RWPE2 (cell line): ENCODE measurements around the gene RBKS.
A peak's percentile ranks its signal among the peaks of the same experiment; 100 is the strongest.
"Not testable (repeated sequence)": the region's sequence is repeated elsewhere in the genome, so short reads cannot be mapped to it uniquely, and the experiment has no call there.

ENCODE experiments used
- ATAC-seq: fragments of 200-7000 bp; cut with Tn5 transposase; 3 replicates; pipeline ENCODE4 v1.9.1; 2021; ENCODE audit warnings: low read depth
- DNase-seq: peaks from one replicate; pipeline ENCODE4 v3.0.0-alpha.2; 2020; ENCODE audit warnings: low spot score
- H3K27ac ChIP-seq: fragments of 450-650 bp; 2 replicates; pipeline ENCODE4 v1.5.1; 2017; ENCODE audit warnings: mild to moderate bottlenecking; ENCODE audit not compliant: poor library complexity, severe bottlenecking
- H3K27me3 ChIP-seq: fragments of 250-450 bp; sonication (Bioruptor Pico); 2 replicates; pipeline ENCODE4 v1.5.1; 2021; ENCODE audit warnings: mild to moderate bottlenecking, moderate library complexity; ENCODE audit not compliant: insufficient read depth, poor library complexity, severe bottlenecking
- H3K36me3 ChIP-seq: fragments of 250-450 bp; sonication (Bioruptor Pico); 2 replicates; pipeline ENCODE4 v1.5.1; 2020; ENCODE audit warnings: low read depth, mild to moderate bottlenecking, moderate library complexity
- H3K4me1 ChIP-seq: fragments of 250-450 bp; sonication (Bioruptor Pico); 2 replicates; pipeline ENCODE4 v1.5.1; 2021; ENCODE audit warnings: mild to moderate bottlenecking, moderate library complexity; ENCODE audit not compliant: insufficient read depth, poor library complexity, severe bottlenecking
- H3K4me3 ChIP-seq: fragments of 250-450 bp; sonication (Bioruptor Pico); 2 replicates; pipeline ENCODE4 v1.5.1; 2021; ENCODE audit warnings: mild to moderate bottlenecking, moderate library complexity; ENCODE audit not compliant: severe bottlenecking
- H3K9me3 ChIP-seq: fragments of 250-450 bp; sonication (Bioruptor Pico); 2 replicates; pipeline ENCODE4 v1.5.1; 2021; ENCODE audit warnings: mild to moderate bottlenecking, moderate library complexity; ENCODE audit not compliant: severe bottlenecking
- TF ChIP-seq, protein P1 (sequence below): fragments of 450-650 bp; IDR thresholded peaks from one replicate; pipeline ENCODE4 v1.5.1; 2017; ENCODE audit warnings: mild to moderate bottlenecking, moderate library complexity; ENCODE audit not compliant: poor library complexity, severe bottlenecking

Gene RBKS

DNA sequence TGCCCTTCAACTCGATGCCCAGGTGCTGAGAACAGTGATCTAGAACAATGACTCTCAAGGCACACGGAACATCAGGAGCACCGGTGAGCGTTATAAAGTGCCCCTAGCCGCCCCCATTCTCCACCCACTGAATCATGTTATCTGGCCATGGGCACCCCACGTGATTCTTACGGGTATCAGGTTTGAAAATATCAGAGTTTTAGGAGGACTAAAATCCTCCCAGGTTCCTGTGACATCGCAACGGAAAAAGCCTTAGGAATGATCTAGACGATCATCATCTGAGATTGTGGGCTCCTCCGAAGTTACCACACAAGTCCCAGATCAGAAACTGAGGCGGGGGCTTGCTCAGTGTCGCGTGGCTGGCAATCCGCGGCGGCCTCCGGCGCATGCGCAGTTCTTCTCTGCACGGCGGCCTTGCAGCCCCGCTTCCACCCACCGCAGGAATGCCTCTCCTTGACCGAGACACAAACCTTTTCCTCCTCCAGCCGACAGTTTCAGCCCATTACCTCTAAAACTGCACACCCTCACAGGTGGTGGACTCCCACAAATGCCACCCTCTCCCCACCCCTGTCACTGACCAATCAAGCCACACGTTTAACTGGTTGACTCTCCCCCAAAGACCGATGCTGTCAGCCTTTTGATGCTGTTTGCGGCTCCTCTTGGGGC, 124.4 kb downstream of the RBKS start:
- ATAC-seq (no peak), DNase-seq (no peak)
- Histone ChIP-seq H3K27ac (no peak overlapping the region), H3K4me1 (peaks cover 16% of the 10 kb centered on the region), H3K36me3 (no peaks in the 10 kb centered on the region), H3K4me3 (no peak overlapping the region), H3K9me3 (no peaks in the 10 kb centered on the region), H3K27me3 (no peaks in the 10 kb centered on the region)
- TF ChIP-seq, protein P1, sequence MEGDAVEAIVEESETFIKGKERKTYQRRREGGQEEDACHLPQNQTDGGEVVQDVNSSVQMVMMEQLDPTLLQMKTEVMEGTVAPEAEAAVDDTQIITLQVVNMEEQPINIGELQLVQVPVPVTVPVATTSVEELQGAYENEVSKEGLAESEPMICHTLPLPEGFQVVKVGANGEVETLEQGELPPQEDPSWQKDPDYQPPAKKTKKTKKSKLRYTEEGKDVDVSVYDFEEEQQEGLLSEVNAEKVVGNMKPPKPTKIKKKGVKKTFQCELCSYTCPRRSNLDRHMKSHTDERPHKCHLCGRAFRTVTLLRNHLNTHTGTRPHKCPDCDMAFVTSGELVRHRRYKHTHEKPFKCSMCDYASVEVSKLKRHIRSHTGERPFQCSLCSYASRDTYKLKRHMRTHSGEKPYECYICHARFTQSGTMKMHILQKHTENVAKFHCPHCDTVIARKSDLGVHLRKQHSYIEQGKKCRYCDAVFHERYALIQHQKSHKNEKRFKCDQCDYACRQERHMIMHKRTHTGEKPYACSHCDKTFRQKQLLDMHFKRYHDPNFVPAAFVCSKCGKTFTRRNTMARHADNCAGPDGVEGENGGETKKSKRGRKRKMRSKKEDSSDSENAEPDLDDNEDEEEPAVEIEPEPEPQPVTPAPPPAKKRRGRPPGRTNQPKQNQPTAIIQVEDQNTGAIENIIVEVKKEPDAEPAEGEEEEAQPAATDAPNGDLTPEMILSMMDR: no peak

DNA sequence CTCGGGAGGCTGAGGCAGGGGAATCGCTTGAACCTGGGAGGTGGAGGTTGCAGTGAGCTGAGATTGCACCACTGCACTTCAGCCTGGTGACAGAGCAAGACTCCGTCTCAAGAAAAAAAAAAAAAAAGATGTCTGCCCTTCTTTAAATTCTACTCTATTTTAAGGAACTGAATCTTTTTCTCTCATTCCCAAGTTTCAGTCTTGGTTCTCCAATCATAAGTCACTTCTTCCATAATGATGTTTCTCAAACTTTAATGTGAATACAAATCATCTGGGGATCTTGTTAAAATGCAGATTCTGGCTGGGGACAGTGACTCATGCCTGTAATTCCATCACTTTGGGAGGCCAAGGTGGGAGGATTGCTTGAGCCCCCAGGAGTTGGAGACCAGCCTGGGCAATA, 125.7 kb downstream of the RBKS start:
- H3K27me3 ChIP-seq, ATAC-seq, DNase-seq, H3K4me3 ChIP-seq, H3K36me3 ChIP-seq, H3K27ac ChIP-seq, H3K9me3 ChIP-seq: not testable (repeated sequence)
- peaks cover 19% of the 10 kb centered on the region for H3K4me1 ChIP-seq

DNA sequence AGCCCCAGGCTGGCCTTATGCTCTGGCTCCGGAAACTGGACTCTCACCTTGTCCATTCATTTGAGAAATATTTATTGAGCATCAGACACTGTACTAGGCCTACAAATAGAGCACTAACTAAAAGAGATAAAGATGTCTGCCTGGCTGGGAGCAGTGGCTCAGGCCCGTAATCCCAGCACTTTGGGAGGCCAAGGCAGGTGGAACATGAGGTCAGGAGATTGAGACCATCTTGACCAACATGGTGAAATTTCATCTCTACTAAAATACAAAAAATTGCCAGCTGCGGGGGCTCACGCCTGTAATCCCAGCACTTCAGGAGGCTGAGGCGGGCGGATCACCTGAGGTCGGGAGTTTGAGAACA, 126.3 kb downstream of the RBKS start:
- H3K27me3 ChIP-seq: no peaks in the 10 kb centered on the region
- no peak overlapping the region for H3K27ac ChIP-seq
- H3K36me3 ChIP-seq: no peaks in the 10 kb centered on the region
- H3K4me3 ChIP-seq: no peak overlapping the region
- no peak for ATAC-seq
- peaks cover 19% of the 10 kb centered on the region for H3K4me1 ChIP-seq
- TF ChIP-seq, protein P1: no peak
- no peaks in the 10 kb centered on the region for H3K9me3 ChIP-seq
- DNase-seq: no peak

DNA sequence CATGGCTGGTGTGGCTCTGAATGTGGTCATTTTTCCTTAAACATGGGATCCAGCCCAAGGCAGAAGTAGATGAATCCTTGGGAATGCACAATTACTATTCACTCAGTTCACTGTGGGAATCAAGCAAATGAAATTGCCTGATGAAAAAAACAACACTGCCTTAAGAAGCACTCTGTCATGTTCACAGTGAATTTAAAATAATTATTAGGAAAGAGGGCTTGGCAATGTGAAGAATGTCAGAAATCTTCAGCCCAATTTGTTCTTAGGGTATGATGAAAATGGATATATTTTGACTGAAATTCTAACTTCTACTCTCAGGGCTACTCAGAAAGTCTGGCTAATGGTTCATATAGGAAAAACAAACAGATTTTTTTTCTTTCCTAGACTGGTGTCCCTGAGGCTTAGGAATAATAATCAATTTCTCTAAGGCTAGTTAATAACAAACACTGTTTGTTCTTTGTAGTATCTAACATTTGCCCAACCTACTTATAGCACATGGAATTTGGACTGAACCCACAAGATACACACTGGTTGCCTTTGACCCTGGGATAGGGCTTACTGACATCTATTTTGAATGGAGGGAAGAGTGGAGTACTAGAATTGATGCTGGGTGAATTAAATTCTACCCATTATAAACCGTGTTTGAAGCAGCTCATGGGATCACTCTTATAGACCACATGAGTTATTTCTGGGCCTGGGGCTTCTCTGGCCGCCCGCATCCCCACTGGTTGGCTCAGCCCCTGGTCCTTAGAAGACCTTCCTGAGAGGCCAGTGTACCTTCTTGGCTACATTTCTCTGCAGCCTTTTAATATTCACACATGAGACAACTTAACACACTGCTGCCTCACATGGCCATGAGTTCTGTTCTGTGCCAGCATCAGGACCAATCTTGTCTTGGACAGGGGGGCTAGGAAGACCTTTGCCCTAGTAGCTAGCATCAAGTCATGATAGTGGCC, 127.0 kb downstream of the RBKS start:
- H3K27me3 ChIP-seq: no peaks in the 10 kb centered on the region
- no peak overlapping the region for H3K4me3 ChIP-seq
- peaks cover 19% of the 10 kb centered on the region for H3K4me1 ChIP-seq
- DNase-seq: no peak
- H3K36me3 ChIP-seq: no peaks in the 10 kb centered on the region
- peak overlapping the region; percentile 87 for H3K27ac ChIP-seq
- no peak for ATAC-seq
- H3K9me3 ChIP-seq: no peaks in the 10 kb centered on the region
- TF ChIP-seq, protein P1: no peak

DNA sequence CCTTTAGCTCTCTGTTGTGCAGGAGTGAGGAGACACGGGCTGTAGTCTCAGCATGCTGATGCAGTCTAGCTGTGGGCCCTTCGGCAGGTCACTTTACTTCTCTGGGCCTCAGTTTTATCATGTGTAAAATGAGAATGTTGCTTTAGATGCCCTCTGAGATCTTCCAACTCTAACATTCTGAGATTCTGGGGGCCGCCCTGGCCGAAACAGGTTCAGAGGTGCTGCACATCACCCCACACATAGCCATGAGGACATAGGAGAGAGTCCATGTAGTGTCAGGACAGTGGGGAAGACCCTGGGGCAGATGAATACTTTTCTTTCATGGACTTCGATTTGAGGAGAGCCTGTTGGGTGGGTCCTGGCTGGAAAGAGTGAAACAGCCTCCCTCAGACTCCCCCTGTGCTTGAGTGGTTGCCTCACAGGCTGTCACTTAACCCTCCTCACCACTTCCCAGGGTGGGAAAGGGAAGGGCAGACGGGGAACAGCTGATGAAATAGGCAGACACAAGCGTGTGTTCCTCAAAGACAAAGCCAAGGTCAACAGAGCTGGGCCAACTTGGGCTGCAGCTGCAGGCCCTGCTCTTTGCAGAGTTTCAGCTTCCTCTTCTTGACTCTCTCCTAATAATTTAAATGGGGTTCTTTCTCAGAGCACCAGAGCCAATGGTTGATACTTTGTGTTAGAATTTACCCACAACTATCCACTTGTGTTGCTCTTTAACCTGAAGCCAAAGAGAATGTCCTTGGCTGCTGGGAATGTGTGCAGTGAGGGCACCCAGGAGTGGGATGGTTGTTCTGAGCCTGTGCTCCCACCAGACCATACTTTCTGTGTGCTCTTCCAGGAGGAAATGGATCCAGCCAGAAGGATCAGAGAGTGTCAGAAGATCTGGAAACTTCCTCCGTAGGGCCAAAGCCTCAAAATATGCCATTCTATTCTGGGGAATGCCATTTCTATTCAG, 133.4 kb downstream of the RBKS start:
- Histone ChIP-seq H3K4me1 (peaks cover 19% of the 10 kb centered on the region), H3K27ac (no peak overlapping the region), H3K36me3 (no peaks in the 10 kb centered on the region), H3K27me3 (no peaks in the 10 kb centered on the region), H3K4me3 (no peak overlapping the region), H3K9me3 (no peaks in the 10 kb centered on the region)
- TF ChIP-seq, protein P1: no peak
- ATAC-seq (no peak), DNase-seq (no peak)
